Measurements from ENCODE around the gene NDUFAF2. TPM values are rescaled to one million over a fixed set of nuclear protein-coding genes. Genes with fewer than 3 reads are reported as not detected.

NDUFAF2 gene
- total RNA-seq, 1 experiment from 2014 or later = 120 TPM

DNA sequence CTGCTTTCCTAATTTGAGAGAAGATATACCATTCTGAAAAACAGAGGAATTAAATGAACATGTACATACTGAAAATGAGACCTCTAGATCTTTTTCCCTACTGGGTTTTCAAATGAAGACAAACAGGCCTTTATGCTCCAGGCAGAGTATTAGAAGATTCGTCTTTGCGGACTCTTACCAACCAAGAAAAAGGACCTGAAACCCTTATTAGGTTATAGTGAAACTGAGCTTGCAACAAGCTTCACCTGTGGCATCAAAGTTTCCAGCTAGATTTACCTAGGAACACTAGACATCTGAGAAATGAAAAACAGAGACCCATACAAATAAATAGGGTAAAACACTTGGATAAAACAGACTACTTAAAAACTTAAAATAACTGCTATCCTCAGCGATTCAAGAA, 171.0 kb downstream of the NDUFAF2 start:
- H3K9me3 Mint-ChIP-seq (ENCODE audit: unreplicated experiment) = no peaks in the 10 kb centered on the region
- no peak for DNase-seq (ENCODE audit: unreplicated experiment)
- no peaks in the 10 kb centered on the region for H3K36me3 Mint-ChIP-seq (ENCODE audit: insufficient read depth, unreplicated experiment)
- H3K27me3 Mint-ChIP-seq (ENCODE audit: insufficient read depth, unreplicated experiment) = no peaks in the 10 kb centered on the region
- no peak overlapping the region for H3K4me3 Mint-ChIP-seq (ENCODE audit: unreplicated experiment)
- no TSS peak for BruUV-seq (replicated peaks)
- ChIA-PET CTCF (interaction anchor here (0.7 kb wide), 1 partner anchor 618 kb away, joined by 4 read pairs; no protein-coding TSS in a partner anchor), POLR2A (no interaction called here)
- no peaks in the 10 kb centered on the region for H3K4me1 Mint-ChIP-seq (ENCODE audit: insufficient read depth, unreplicated experiment)
- intact Hi-C loops (cut with micrococcal nuclease) = no loop called here
- TF ChIP-seq, protein P1, sequence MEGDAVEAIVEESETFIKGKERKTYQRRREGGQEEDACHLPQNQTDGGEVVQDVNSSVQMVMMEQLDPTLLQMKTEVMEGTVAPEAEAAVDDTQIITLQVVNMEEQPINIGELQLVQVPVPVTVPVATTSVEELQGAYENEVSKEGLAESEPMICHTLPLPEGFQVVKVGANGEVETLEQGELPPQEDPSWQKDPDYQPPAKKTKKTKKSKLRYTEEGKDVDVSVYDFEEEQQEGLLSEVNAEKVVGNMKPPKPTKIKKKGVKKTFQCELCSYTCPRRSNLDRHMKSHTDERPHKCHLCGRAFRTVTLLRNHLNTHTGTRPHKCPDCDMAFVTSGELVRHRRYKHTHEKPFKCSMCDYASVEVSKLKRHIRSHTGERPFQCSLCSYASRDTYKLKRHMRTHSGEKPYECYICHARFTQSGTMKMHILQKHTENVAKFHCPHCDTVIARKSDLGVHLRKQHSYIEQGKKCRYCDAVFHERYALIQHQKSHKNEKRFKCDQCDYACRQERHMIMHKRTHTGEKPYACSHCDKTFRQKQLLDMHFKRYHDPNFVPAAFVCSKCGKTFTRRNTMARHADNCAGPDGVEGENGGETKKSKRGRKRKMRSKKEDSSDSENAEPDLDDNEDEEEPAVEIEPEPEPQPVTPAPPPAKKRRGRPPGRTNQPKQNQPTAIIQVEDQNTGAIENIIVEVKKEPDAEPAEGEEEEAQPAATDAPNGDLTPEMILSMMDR (IDR thresholded peaks at IDR 0.05; ENCODE audit: unreplicated experiment) = no peak
- H3K27ac Mint-ChIP-seq (ENCODE audit: low read depth, unreplicated experiment) = no peak overlapping the region

DNA sequence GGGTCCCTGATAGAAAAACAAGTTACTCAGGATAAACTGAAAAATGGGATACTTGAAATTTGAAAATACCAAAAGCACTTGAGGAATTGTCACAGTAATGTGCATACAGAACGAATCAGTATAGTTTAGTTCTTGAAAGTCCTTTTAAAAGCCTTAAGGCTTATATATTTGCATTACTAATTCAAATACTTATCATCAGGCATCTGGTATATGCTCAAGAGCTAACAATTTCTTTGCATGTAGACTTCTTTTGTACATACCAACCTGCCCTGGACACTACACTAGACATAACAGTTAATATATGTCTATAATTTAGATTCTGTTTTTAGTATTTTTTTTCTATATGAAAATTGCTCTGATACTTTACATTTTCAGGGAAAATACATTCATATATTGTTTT, 174.1 kb downstream of the NDUFAF2 start:
- Mint-ChIP-seq H3K4me1 (ENCODE audit: insufficient read depth, unreplicated experiment) (no peaks in the 10 kb centered on the region), H3K27ac (ENCODE audit: low read depth, unreplicated experiment) (no peak overlapping the region), H3K36me3 (ENCODE audit: insufficient read depth, unreplicated experiment) (no peaks in the 10 kb centered on the region), H3K27me3 (ENCODE audit: insufficient read depth, unreplicated experiment) (no peaks in the 10 kb centered on the region), H3K9me3 (ENCODE audit: unreplicated experiment) (no peaks in the 10 kb centered on the region), H3K4me3 (ENCODE audit: unreplicated experiment) (no peak overlapping the region)
- CTCF ChIA-PET = no interaction called here
- no TSS peak for BruUV-seq (replicated peaks)
- intact Hi-C loops (cut with micrococcal nuclease) = no loop called here
- POLR2A ChIA-PET = interaction anchor here (0.8 kb wide), 1 partner anchor 605 kb away, joined by 3 read pairs; no protein-coding TSS in a partner anchor
- no peak for DNase-seq (ENCODE audit: unreplicated experiment)
- TF ChIP-seq, protein P1 (IDR thresholded peaks at IDR 0.05; ENCODE audit: unreplicated experiment) = no peak

DNA sequence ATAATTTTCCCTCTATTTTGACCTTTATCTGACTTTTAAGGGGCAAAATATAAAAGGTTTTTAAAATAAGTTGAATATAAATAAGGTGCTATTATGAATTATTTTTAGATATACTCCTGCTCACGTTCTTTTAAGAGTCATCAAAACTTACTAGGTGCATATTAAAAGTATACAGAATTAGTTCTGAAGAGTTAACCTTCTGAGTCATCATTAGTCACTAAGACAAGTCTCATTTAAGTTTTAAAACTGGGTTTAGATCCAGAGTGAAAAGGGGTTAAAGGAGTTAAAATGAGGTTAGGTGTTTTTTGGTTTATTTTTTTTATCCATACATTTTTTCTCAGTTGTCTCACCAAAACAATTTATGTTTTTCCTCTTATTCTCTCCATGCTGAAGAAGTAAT, 175.5 kb downstream of the NDUFAF2 start:
- no peaks in the 10 kb centered on the region for H3K36me3 Mint-ChIP-seq (ENCODE audit: insufficient read depth, unreplicated experiment)
- POLR2A ChIA-PET = no interaction called here
- intact Hi-C loops (cut with micrococcal nuclease) = no loop called here
- CTCF ChIA-PET = interaction anchor here (0.6 to 2.0 kb wide), 2 partner anchors 18 to 159 kb away, joined by 4 to 6 read pairs; no protein-coding TSS in a partner anchor
- H3K27ac Mint-ChIP-seq (ENCODE audit: low read depth, unreplicated experiment) = no peak overlapping the region
- no peaks in the 10 kb centered on the region for H3K9me3 Mint-ChIP-seq (ENCODE audit: unreplicated experiment)
- H3K4me1 Mint-ChIP-seq (ENCODE audit: insufficient read depth, unreplicated experiment) = no peaks in the 10 kb centered on the region
- BruUV-seq (replicated peaks) = no TSS peak
- no peaks in the 10 kb centered on the region for H3K27me3 Mint-ChIP-seq (ENCODE audit: insufficient read depth, unreplicated experiment)
- TF ChIP-seq, protein P1 (IDR thresholded peaks at IDR 0.05; ENCODE audit: unreplicated experiment) = no peak
- no peak for DNase-seq (ENCODE audit: unreplicated experiment)
- H3K4me3 Mint-ChIP-seq (ENCODE audit: unreplicated experiment) = no peak overlapping the region

DNA sequence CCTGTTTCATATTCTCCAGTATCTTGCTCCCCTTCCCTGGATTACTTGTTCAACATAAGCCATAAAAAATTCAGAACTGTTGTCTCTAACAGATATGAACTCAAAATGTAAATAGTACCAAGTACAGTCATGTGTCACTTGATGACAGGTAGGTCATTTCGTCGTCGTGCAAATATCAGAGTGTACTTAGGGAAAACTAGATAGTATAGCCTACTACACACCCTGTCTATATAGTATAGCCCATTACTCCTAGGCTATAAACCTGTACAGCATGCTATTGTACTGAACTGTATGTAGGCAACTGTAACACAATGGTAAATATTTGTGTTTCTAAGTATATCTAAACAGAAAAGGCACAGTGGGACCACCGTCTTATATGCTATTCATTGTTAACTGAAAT, 178.1 kb downstream of the NDUFAF2 start:
- Mint-ChIP-seq H3K4me3 (ENCODE audit: unreplicated experiment) (no peak overlapping the region), H3K9me3 (ENCODE audit: unreplicated experiment) (peaks cover 4% of the 10 kb centered on the region), H3K27ac (ENCODE audit: low read depth, unreplicated experiment) (no peak overlapping the region), H3K36me3 (ENCODE audit: insufficient read depth, unreplicated experiment) (no peaks in the 10 kb centered on the region), H3K27me3 (ENCODE audit: insufficient read depth, unreplicated experiment) (no peaks in the 10 kb centered on the region), H3K4me1 (ENCODE audit: insufficient read depth, unreplicated experiment) (no peaks in the 10 kb centered on the region)
- no peak for DNase-seq (ENCODE audit: unreplicated experiment)
- intact Hi-C loops (cut with micrococcal nuclease) = no loop called here
- POLR2A ChIA-PET = no interaction called here
- BruUV-seq (replicated peaks) = no TSS peak
- CTCF ChIA-PET = no interaction called here
- TF ChIP-seq, protein P1 (IDR thresholded peaks at IDR 0.05; ENCODE audit: unreplicated experiment) = no peak
